DOHH2 (cell line): Measurements from ENCODE around the gene LRRC8E.

Source experiments
- H3F3A ChIP-seq: fragments of 200-600 bp; sonication (generic), shearing (Covaris generic); 2 replicates; pipeline ENCODE4 v1.6.0; 2016; ENCODE audit warnings: antibody characterized with exemption, mild to moderate bottlenecking; ENCODE audit not compliant: control insufficient read depth, insufficient read depth
- H3K27ac ChIP-seq: fragments of 200-600 bp; sonication (generic); 2 replicates; pipeline ENCODE4 v1.5.1; 2014; ENCODE audit warnings: low read depth, mild to moderate bottlenecking, low read length, moderate library complexity
- H3K27me3 ChIP-seq: fragments of 200-600 bp; sonication (generic); 2 replicates; pipeline ENCODE4 v1.6.1; 2014; ENCODE audit warnings: mild to moderate bottlenecking, low read length, mixed read lengths; ENCODE audit not compliant: control insufficient read depth
- H3K36me3 ChIP-seq: fragments of 200-600 bp; sonication (generic); 2 replicates; pipeline ENCODE4 v1.6.1; 2014; ENCODE audit warnings: mild to moderate bottlenecking, low read length, moderate library complexity, mixed read lengths; ENCODE audit not compliant: control insufficient read depth
- H3K4me1 ChIP-seq: fragments of 200-600 bp; sonication (generic); 2 replicates; pipeline ENCODE4 v1.6.1; 2014; ENCODE audit warnings: mild to moderate bottlenecking, low read length, mixed read lengths; ENCODE audit not compliant: control insufficient read depth
- H3K4me2 ChIP-seq: fragments of 200-600 bp; sonication (generic); 2 replicates; pipeline ENCODE4 v1.6.0; 2014; ENCODE audit warnings: mild to moderate bottlenecking, low read length, moderate library complexity
- H3K4me3 ChIP-seq: fragments of 200-600 bp; sonication (generic); 2 replicates; pipeline ENCODE4 v1.5.1; 2014; ENCODE audit warnings: mild to moderate bottlenecking, low read length, mixed read lengths
- H3K79me2 ChIP-seq: fragments of 200-600 bp; sonication (generic); 2 replicates; pipeline ENCODE4 v1.6.1; 2014; ENCODE audit warnings: mild to moderate bottlenecking, low read length, mixed read lengths; ENCODE audit not compliant: control insufficient read depth
- H3K9me2 ChIP-seq: fragments of 200-600 bp; sonication (generic); replicated peaks from 2 replicates; pipeline ENCODE4 v1.6.1; 2014; ENCODE audit warnings: mild to moderate bottlenecking, low read length, mixed read lengths; ENCODE audit not compliant: control insufficient read depth
- H3K9me3 ChIP-seq: fragments of 200-600 bp; sonication (generic); 2 replicates; pipeline ENCODE4 v1.6.1; 2014; ENCODE audit warnings: antibody characterized with exemption, low read length, mixed read lengths; ENCODE audit not compliant: control insufficient read depth, insufficient read depth
- H4K20me1 ChIP-seq: fragments of 200-600 bp; sonication (generic); 2 replicates; pipeline ENCODE4 v1.6.0; 2014; ENCODE audit warnings: low read depth, mild to moderate bottlenecking, antibody characterized with exemption, low read length, moderate library complexity; ENCODE audit not compliant: control insufficient read depth, insufficient read depth
- EZH2phosphoT487 ChIP-seq: fragments of 200-600 bp; sonication (generic); IDR thresholded peaks from 2 replicates; pipeline ENCODE4 v1.6.1; 2017; ENCODE audit warnings: borderline replicate concordance, mild to moderate bottlenecking, antibody characterized with exemption, low read length, moderate library complexity, mixed read lengths
- TF ChIP-seq, protein P1 (sequence below): fragments of 200-600 bp; sonication (generic); IDR thresholded peaks from one replicate; pipeline ENCODE4 v1.5.1; 2014; ENCODE audit warnings: antibody characterized with exemption, mild to moderate bottlenecking, low read depth, low read length; ENCODE audit not compliant: poor library complexity, severe bottlenecking

The LRRC8E gene

GRCh38 chr19:7898967-7899366 lies 10.7 kb downstream of the LRRC8E start:
- H3K9me2 ChIP-seq, result no peaks in the 10 kb centered on the region
- no peaks in the 10 kb centered on the region for H3K9me3 ChIP-seq
- no peaks in the 10 kb centered on the region for H3F3A ChIP-seq
- no peaks in the 10 kb centered on the region for H3K27me3 ChIP-seq
- TF ChIP-seq EZH2phosphoT487, result no peak
- TF ChIP-seq, protein P1, sequence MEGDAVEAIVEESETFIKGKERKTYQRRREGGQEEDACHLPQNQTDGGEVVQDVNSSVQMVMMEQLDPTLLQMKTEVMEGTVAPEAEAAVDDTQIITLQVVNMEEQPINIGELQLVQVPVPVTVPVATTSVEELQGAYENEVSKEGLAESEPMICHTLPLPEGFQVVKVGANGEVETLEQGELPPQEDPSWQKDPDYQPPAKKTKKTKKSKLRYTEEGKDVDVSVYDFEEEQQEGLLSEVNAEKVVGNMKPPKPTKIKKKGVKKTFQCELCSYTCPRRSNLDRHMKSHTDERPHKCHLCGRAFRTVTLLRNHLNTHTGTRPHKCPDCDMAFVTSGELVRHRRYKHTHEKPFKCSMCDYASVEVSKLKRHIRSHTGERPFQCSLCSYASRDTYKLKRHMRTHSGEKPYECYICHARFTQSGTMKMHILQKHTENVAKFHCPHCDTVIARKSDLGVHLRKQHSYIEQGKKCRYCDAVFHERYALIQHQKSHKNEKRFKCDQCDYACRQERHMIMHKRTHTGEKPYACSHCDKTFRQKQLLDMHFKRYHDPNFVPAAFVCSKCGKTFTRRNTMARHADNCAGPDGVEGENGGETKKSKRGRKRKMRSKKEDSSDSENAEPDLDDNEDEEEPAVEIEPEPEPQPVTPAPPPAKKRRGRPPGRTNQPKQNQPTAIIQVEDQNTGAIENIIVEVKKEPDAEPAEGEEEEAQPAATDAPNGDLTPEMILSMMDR, result no peak
- H3K27ac ChIP-seq, result no peak overlapping the region
- peaks cover 8% of the 10 kb centered on the region for H3K79me2 ChIP-seq
- peaks cover 10% of the 10 kb centered on the region for H3K4me1 ChIP-seq
- H4K20me1 ChIP-seq, result no peaks in the 10 kb centered on the region
- H3K4me2 ChIP-seq, result no peak overlapping the region
- no peaks in the 10 kb centered on the region for H3K36me3 ChIP-seq
- H3K4me3 ChIP-seq, result no peak overlapping the region

DNA sequence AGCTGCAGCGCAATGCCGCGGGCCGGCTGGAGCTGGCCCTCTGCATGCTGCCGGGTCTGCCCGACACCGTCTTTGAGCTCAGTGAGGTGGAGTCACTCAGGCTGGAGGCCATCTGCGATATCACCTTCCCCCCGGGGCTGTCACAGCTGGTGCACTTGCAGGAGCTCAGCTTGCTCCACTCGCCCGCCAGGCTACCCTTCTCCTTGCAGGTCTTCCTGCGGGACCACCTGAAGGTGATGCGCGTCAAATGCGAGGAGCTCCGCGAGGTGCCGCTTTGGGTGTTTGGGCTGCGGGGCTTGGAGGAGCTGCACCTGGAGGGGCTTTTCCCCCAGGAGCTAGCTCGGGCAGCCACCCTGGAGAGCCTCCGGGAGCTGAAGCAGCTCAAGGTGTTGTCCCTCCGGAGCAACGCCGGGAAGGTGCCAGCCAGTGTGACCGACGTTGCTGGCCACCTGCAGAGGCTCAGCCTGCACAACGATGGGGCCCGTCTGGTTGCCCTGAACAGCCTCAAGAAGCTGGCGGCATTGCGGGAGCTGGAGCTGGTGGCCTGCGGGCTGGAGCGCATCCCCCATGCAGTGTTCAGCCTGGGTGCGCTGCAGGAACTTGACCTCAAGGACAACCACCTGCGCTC lies 11.6 kb downstream of the LRRC8E start:
- Histone ChIP-seq H3K36me3 (peaks cover 8% of the 10 kb centered on the region; the same call in 1 of the 2 replicates), H3K9me3 (no peaks in the 10 kb centered on the region), H3K4me3 (no peak overlapping the region), H3K27ac (no peak overlapping the region), H3K79me2 (peaks cover 17% of the 10 kb centered on the region), H3F3A (no peaks in the 10 kb centered on the region), H4K20me1 (peaks cover 5% of the 10 kb centered on the region; the same call in 1 of the 2 replicates), H3K4me1 (peaks cover 12% of the 10 kb centered on the region), H3K4me2 (no peak overlapping the region), H3K27me3 (no peaks in the 10 kb centered on the region), H3K9me2 (no peaks in the 10 kb centered on the region)
- TF ChIP-seq, protein P1, result no peak
- no peak for TF ChIP-seq EZH2phosphoT487

GRCh38 chr19:7900401-7900870 lies 12.1 kb downstream of the LRRC8E start:
- peaks cover 13% of the 10 kb centered on the region; the same call in 1 of the 2 replicates for H3K36me3 ChIP-seq
- H3K4me2 ChIP-seq, result no peak overlapping the region
- H3K79me2 ChIP-seq, result peaks cover 23% of the 10 kb centered on the region
- no peaks in the 10 kb centered on the region for H3K27me3 ChIP-seq
- no peak for TF ChIP-seq EZH2phosphoT487
- TF ChIP-seq, protein P1, result no peak
- H3K9me2 ChIP-seq, result no peaks in the 10 kb centered on the region
- H3K4me3 ChIP-seq, result no peak overlapping the region
- no peaks in the 10 kb centered on the region for H3F3A ChIP-seq
- no peak overlapping the region for H3K27ac ChIP-seq
- peaks cover 18% of the 10 kb centered on the region for H3K4me1 ChIP-seq
- peaks cover 10% of the 10 kb centered on the region for H4K20me1 ChIP-seq
- no peaks in the 10 kb centered on the region for H3K9me3 ChIP-seq
